A673 (cell line): ENCODE data around the gene SRRM3.

Experiments
- CTCF ChIP-seq: fragments of 300-800, 200-600 bp; sonication (generic); conservative IDR thresholded peaks from 2 replicates; pipeline ENCODE4 v1.5.1; 2017; ENCODE audit warnings: low read depth, mild to moderate bottlenecking, antibody characterized with exemption, low read length, moderate library complexity, mixed read lengths
- EZH2 ChIP-seq: fragments of 200-600 bp; sonication (generic); IDR thresholded peaks from 2 replicates; pipeline ENCODE4 v1.6.1; 2017; ENCODE audit warnings: borderline replicate concordance, low read depth, mild to moderate bottlenecking, mixed read lengths, antibody characterized with exemption, low read length; ENCODE audit not compliant: poor library complexity, severe bottlenecking

- TF ChIP-seq EZH2 (no peak), CTCF (no peak)
Measured at GRCh38 chr7:76261329-76261728, 59.6 kb downstream of the SRRM3 start.
